Peyer's patch (tissue), 4 donors: ENCODE results near the gene PRAC2. TPM values are rescaled to one million over a fixed set of nuclear protein-coding genes. Genes with fewer than 3 reads are reported as not detected.

Source experiments
- DNase-seq, 3 donors: peaks; one replicate each; pipeline ENCODE4 v3.0.0-alpha.2; 2017 to 2019
- H3K27ac ChIP-seq, 4 donors: fragments of 200-600 bp; sonication (generic); one replicate each; pipeline ENCODE4 v1.5.1; 2016 to 2019
- H3K27me3 ChIP-seq, 2 donors: fragments of 200-600 bp; sonication (generic); one replicate each; pipeline ENCODE4 v1.5.1; 2019
- H3K36me3 ChIP-seq, 3 donors: fragments of 200-600 bp; sonication (generic); one replicate each; pipeline ENCODE4 v1.5.1; 2016 to 2019
- H3K4me1 ChIP-seq, 4 donors: fragments of 200-600 bp; sonication (generic); one replicate each; pipeline ENCODE4 v1.5.1; 2016 to 2019
- H3K4me3 ChIP-seq, 4 donors: fragments of 200-600 bp; sonication (generic); 1 replicate in 3 of 4; 2 replicates in 1 of 4; pipeline ENCODE4 v1.5.1; 2016 to 2019; ENCODE audit warnings: mild to moderate bottlenecking in 1 of 4
- H3K9me3 ChIP-seq, 4 donors: fragments of 200-600 bp; sonication (generic); one replicate each; pipeline ENCODE4 v1.5.1; 2016 to 2019; ENCODE audit warnings: mild to moderate bottlenecking in 1 of 4
- POLR2A ChIP-seq, 2 donors: fragments of 450-650 bp; IDR thresholded peaks; one replicate each; pipeline ENCODE4 v1.5.1; 2017; ENCODE audit warnings: antibody characterized with exemption in 2 of 2, mild to moderate bottlenecking in 2 of 2, moderate library complexity in 2 of 2
- total RNA-seq, 4 donors: library from RNA; depleted of rRNA; stranded (reverse); fragments of >200 nt; gene quantifications; one replicate each; pipeline ENCODE4 v1.1.0, GENCODE V29; 2016
- TF ChIP-seq, protein P1 (sequence below), 6 experiments: fragments of 450-650 bp in 4 of 6; fragments of 200-600 bp in 2 of 6; sonication (generic) in 1 of 6; IDR thresholded peaks; one replicate each; pipeline ENCODE4 v1.5.1; 2017 to 2019; ENCODE audit warnings: antibody characterized with exemption in 6 of 6, mild to moderate bottlenecking in 3 of 6, moderate library complexity in 1 of 6

PRAC2 gene
- total RNA-seq, 4 donors from 2014 or later = not detected

DNA sequence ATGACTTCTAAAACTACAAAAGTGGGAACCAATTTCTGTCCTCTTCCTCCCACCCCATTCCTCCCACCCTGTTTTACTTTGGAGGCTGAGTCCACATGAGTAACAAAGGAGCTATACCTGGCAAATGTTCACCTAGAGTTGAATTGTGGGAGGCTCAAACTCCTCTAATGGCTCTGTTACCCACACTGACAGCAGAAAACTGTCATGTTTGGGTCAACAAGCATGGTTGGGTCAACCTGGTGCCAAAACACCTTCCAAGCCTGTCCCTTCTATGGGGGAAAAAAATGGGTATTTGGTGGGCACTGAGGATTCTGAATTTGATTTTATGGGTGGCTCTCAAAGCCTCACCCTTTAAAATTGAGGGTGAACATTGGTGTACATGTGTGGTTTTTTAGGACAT is 17.6 kb downstream of the PRAC2 start:
- Histone ChIP-seq H3K4me1 (no peaks in the 10 kb centered on the region), H3K9me3 (no peaks in the 10 kb centered on the region), H3K27ac (no peak overlapping the region), H3K27me3 (peaks cover 0 to 60% of the 10 kb centered on the region in 2 donors), H3K4me3 (no peak overlapping the region), H3K36me3 (no peaks in the 10 kb centered on the region)
- no peak for TF ChIP-seq POLR2A (IDR thresholded peaks at IDR 0.05)
- TF ChIP-seq, protein P1, sequence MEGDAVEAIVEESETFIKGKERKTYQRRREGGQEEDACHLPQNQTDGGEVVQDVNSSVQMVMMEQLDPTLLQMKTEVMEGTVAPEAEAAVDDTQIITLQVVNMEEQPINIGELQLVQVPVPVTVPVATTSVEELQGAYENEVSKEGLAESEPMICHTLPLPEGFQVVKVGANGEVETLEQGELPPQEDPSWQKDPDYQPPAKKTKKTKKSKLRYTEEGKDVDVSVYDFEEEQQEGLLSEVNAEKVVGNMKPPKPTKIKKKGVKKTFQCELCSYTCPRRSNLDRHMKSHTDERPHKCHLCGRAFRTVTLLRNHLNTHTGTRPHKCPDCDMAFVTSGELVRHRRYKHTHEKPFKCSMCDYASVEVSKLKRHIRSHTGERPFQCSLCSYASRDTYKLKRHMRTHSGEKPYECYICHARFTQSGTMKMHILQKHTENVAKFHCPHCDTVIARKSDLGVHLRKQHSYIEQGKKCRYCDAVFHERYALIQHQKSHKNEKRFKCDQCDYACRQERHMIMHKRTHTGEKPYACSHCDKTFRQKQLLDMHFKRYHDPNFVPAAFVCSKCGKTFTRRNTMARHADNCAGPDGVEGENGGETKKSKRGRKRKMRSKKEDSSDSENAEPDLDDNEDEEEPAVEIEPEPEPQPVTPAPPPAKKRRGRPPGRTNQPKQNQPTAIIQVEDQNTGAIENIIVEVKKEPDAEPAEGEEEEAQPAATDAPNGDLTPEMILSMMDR (IDR thresholded peaks at IDR 0.05) = no peak
- no peak for DNase-seq

DNA sequence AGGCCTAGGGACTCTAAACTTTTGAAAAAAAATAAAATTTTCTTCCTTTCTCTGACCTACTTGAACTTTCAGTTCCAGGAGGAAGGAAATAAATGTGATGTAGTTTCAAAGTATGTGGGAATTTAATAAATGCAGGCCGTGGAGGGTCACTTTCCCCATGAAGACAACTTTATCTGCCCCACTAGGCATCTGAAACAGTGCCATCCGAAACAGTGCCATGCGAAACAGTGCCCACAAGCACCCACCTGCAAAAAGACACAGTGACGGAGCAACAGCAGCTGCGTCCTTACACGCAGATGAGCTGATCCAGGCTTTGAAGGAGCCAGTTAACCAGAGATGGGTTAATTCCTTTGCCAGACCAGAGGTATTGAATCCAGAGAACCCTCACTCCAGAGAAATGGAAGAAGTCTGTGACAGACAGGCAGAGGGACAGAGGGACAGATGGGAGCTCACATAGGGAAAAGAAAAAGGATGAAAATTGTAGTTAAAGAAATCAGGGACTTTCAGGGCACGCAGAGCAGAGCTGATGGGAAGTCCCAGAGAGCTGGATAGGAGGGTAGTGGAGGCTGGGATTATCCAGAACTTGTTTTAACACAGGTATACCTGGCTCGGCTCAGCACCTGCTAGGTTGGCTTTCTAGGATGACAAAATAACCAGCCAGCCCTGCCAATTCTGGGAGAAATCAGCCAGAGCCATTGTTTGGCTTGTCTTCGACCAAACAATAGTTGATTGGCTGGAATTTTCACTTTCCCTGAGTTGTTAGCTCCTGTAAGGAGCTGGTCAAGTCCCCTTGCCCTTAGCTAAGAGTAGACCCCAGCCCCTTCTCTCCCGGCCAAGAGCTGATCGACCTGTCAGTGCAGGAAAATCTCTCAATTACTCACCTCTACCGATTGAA is 22.6 kb downstream of the PRAC2 start:
- TF ChIP-seq, protein P1 (IDR thresholded peaks at IDR 0.05) = no peak
- no peak for TF ChIP-seq POLR2A (IDR thresholded peaks at IDR 0.05)
- no peak overlapping the region for H3K27ac ChIP-seq
- H3K9me3 ChIP-seq = no peaks in the 10 kb centered on the region
- DNase-seq = no peak
- no peak overlapping the region for H3K4me3 ChIP-seq
- H3K27me3 ChIP-seq = peaks cover 0 to 73% of the 10 kb centered on the region in 2 donors
- H3K4me1 ChIP-seq = peaks cover 0 to 6% (median 0%) of the 10 kb centered on the region in 4 donors
- H3K36me3 ChIP-seq = no peaks in the 10 kb centered on the region

DNA sequence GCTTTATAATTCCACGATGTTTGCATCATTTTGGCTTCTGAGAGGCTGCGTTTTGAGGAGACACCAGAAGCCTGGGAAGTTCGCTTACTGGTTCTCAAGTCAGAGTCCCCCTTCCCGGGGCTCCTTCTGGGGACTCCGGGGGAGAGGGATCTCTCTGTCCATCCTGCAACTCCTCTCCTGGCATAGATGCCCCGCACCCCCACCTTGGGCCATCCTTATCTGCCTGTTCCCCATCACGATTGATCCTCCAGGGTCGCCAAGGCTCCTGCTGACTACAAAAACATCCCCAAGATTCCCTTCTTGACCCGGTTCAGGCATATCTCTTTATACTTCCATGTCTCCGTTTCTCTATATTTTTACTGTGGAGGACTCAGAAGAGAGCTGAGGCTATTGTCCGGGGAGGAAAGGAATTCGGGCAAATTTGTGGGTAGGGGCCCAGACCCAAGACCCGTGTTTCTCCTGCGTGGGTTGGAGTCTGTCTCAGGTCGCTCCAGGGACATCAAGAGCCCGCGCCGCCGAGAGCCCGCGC is 24.0 kb downstream of the PRAC2 start:
- Histone ChIP-seq H3K36me3 (no peaks in the 10 kb centered on the region), H3K9me3 (no peaks in the 10 kb centered on the region), H3K27me3 (peaks cover 0 to 75% of the 10 kb centered on the region in 2 donors), H3K27ac (no peak overlapping the region), H3K4me3 (no peak overlapping the region), H3K4me1 (peaks cover 0 to 6% (median 0%) of the 10 kb centered on the region in 4 donors)
- no peak for TF ChIP-seq POLR2A (IDR thresholded peaks at IDR 0.05)
- TF ChIP-seq, protein P1 (IDR thresholded peaks at IDR 0.05) = no peak
- DNase-seq = no peak

- Histone ChIP-seq H3K27ac (no peak overlapping the region), H3K9me3 (no peaks in the 10 kb centered on the region), H3K36me3 (no peaks in the 10 kb centered on the region), H3K4me3 (no peak overlapping the region), H3K27me3 (peaks cover 0 to 82% of the 10 kb centered on the region in 2 donors), H3K4me1 (peaks cover 0 to 8% (median 0%) of the 10 kb centered on the region in 4 donors)
- DNase-seq = peak in 1 of 3 donors; percentile 51
- TF ChIP-seq, protein P1 (IDR thresholded peaks at IDR 0.05) = no peak
- TF ChIP-seq POLR2A (IDR thresholded peaks at IDR 0.05) = no peak
Observed at GRCh38 chr17:48747445-48748363, 24.7 kb downstream of the PRAC2 start.
